C4-2B (cell line): Measurements from ENCODE around the gene MEOX1.

ENCODE experiments used
- CTCF ChIP-seq: fragments of 450-650 bp; conservative IDR thresholded peaks from 2 replicates; pipeline ENCODE4 v1.5.1; 2017; ENCODE audit warnings: mild to moderate bottlenecking
- ZFX ChIP-seq: fragments of 450-650 bp; IDR thresholded peaks from 2 replicates; pipeline ENCODE4 v1.6.1; 2017

GRCh38 chr17:43599835-43600234 is 61.9 kb downstream of the MEOX1 start:
- TF ChIP-seq CTCF (no peak), ZFX (no peak)
